GM23338 (cell line): ENCODE measurements around the gene PROSER1. TPM values are rescaled to one million over a fixed set of nuclear protein-coding genes. Genes with fewer than 3 reads are reported as not detected.

Source experiments
- ATAC-seq: fragments of 200-7000 bp; cut with Tn5 transposase; 3 replicates; pipeline ENCODE4 v1.9.1; 2020
- DNase-seq: peaks from one replicate; pipeline ENCODE4 v3.0.0-alpha.2; 2015; ENCODE audit warnings: low spot score
- H2AFZ ChIP-seq: fragments of 200-600 bp; sonication (generic); 2 replicates; pipeline ENCODE4 v1.8.0; 2016; ENCODE audit warnings: antibody characterized with exemption, mild to moderate bottlenecking, moderate library complexity
- H3F3A ChIP-seq: fragments of 200-600 bp; sonication (generic); replicated peaks from 2 replicates; pipeline ENCODE4 v1.8.0; 2017; ENCODE audit warnings: antibody characterized with exemption, mixed run types, low read depth
- H3K27ac ChIP-seq: fragments of 200-600 bp; sonication (generic); 2 replicates; pipeline ENCODE4 v1.6.1; 2016; ENCODE audit warnings: low read depth
- H3K27me3 ChIP-seq: fragments of 200-600 bp; sonication (generic); 2 replicates; pipeline ENCODE4 v1.8.0; 2016; ENCODE audit warnings: mild to moderate bottlenecking, mixed run types, moderate library complexity; ENCODE audit not compliant: insufficient read depth
- H3K36me3 ChIP-seq: fragments of 200-600 bp; sonication (generic); 2 replicates; pipeline ENCODE4 v1.8.0; 2016; ENCODE audit warnings: mild to moderate bottlenecking; ENCODE audit not compliant: insufficient read depth
- H3K4me1 ChIP-seq: fragments of 200-600 bp; sonication (generic); 2 replicates; pipeline ENCODE4 v1.8.0; 2016; ENCODE audit warnings: mild to moderate bottlenecking, moderate library complexity; ENCODE audit not compliant: insufficient read depth
- H3K4me2 ChIP-seq: fragments of 200-600 bp; sonication (generic); 2 replicates; pipeline ENCODE4 v1.7.1; 2017; ENCODE audit warnings: mixed run types
- H3K4me3 ChIP-seq: fragments of 200-600 bp; sonication (generic); 2 replicates; pipeline ENCODE4 v1.6.1; 2016; ENCODE audit warnings: mixed run types
- H3K79me2 ChIP-seq: fragments of 200-600 bp; sonication (generic); replicated peaks from 2 replicates; pipeline ENCODE4 v1.8.0; 2017; ENCODE audit warnings: mild to moderate bottlenecking; ENCODE audit not compliant: insufficient read depth
- H3K9me2 ChIP-seq: fragments of 200-600 bp; sonication (generic); 2 replicates; pipeline ENCODE4 v1.8.0; 2017; ENCODE audit not compliant: insufficient read depth
- H4K20me1 ChIP-seq: fragments of 200-600 bp; sonication (generic); replicated peaks from 2 replicates; pipeline ENCODE4 v1.8.0; 2017; ENCODE audit warnings: mild to moderate bottlenecking; ENCODE audit not compliant: insufficient read depth
- H3K27ac Mint-ChIP-seq: 2 replicates; pipeline ENCODE4 v1.8.0; 2020; ENCODE audit warnings: inconsistent platforms, mild to moderate bottlenecking, moderate library complexity, mixed read lengths
- H3K27me3 Mint-ChIP-seq: 3 replicates; pipeline ENCODE4 v1.8.0; 2022; ENCODE audit warnings: low read depth, mild to moderate bottlenecking, moderate library complexity, mixed read lengths, inconsistent platforms; ENCODE audit not compliant: insufficient read depth, poor library complexity
- H3K36me3 Mint-ChIP-seq: 3 replicates; pipeline ENCODE4 v1.8.0; 2021; ENCODE audit warnings: low read depth, mild to moderate bottlenecking, inconsistent platforms, moderate library complexity, mixed read lengths
- H3K4me1 Mint-ChIP-seq: 3 replicates; pipeline ENCODE4 v1.8.0; 2020; ENCODE audit warnings: mild to moderate bottlenecking, inconsistent platforms, mixed read lengths
- H3K4me3 Mint-ChIP-seq: 3 replicates; pipeline ENCODE4 v1.8.0; 2021; ENCODE audit warnings: moderate library complexity, mild to moderate bottlenecking, inconsistent platforms, mixed read lengths
- H3K9me3 Mint-ChIP-seq: 3 replicates; pipeline ENCODE4 v1.8.0; 2020; ENCODE audit warnings: moderate library complexity, mild to moderate bottlenecking, inconsistent platforms, mixed read lengths
- ETS1 ChIP-seq: IDR thresholded peaks from 2 replicates; pipeline ENCODE4 v1.6.1; 2016; ENCODE audit warnings: antibody characterized with exemption
- EZH2phosphoT487 ChIP-seq: fragments of 200-600 bp; sonication (generic); IDR thresholded peaks from one replicate; pipeline ENCODE4 v1.8.1; 2018; ENCODE audit warnings: antibody characterized with exemption; ENCODE audit not compliant: unreplicated experiment
- JUNB ChIP-seq: IDR thresholded peaks from one replicate; pipeline ENCODE4 v1.6.1; 2016; ENCODE audit warnings: antibody characterized with exemption; ENCODE audit not compliant: unreplicated experiment
- STAT1 ChIP-seq: IDR thresholded peaks from one replicate; pipeline ENCODE4 v1.6.1; 2016; ENCODE audit warnings: antibody characterized with exemption; ENCODE audit not compliant: unreplicated experiment
- ZNF114 ChIP-seq: fragments of 250-450 bp; sonication (Bioruptor Pico); IDR thresholded peaks from 2 replicates; pipeline ENCODE4 v1.5.0; 2020; ENCODE audit warnings: mild to moderate bottlenecking, moderate library complexity
- ZNF462 ChIP-seq: fragments of 250-450 bp; sonication (Bioruptor Pico); IDR thresholded peaks from 2 replicates; pipeline ENCODE4 v1.5.0; 2020; ENCODE audit warnings: mild to moderate bottlenecking, moderate library complexity
- polyA plus RNA-seq: library from polyadenylated mRNA; unstranded; fragments of >200 nt; fragmentation: Nextera tagmentation; extraction: Ambion mirVana; gene quantifications from 2 replicates; pipeline ENCODE4 v1.2.1, GENCODE V29; 2016
- total RNA-seq: library from RNA; depleted of rRNA; stranded (reverse); fragments of >200 nt; shearing (Covaris generic); gene quantifications from 2 replicates; pipeline ENCODE4 v1.2.3, GENCODE V29; 2014
- TF ChIP-seq, protein P1 (sequence below), 2 experiments: fragments of 200-600 bp in 1 of 2; sonication (generic) in 1 of 2; conservative IDR thresholded peaks; 2 replicates each; pipeline versions ENCODE4 v1.5.1 to v1.6.1; 2016 to 2017; ENCODE audit warnings: antibody characterized with exemption in 2 of 2, low read depth in 2 of 2, mild to moderate bottlenecking in 2 of 2, moderate library complexity in 1 of 2

PROSER1 gene
- total and polyA plus RNA-seq, 2 experiments from 2014 or later = 64.9 to 116 TPM

- TF ChIP-seq, protein P1, sequence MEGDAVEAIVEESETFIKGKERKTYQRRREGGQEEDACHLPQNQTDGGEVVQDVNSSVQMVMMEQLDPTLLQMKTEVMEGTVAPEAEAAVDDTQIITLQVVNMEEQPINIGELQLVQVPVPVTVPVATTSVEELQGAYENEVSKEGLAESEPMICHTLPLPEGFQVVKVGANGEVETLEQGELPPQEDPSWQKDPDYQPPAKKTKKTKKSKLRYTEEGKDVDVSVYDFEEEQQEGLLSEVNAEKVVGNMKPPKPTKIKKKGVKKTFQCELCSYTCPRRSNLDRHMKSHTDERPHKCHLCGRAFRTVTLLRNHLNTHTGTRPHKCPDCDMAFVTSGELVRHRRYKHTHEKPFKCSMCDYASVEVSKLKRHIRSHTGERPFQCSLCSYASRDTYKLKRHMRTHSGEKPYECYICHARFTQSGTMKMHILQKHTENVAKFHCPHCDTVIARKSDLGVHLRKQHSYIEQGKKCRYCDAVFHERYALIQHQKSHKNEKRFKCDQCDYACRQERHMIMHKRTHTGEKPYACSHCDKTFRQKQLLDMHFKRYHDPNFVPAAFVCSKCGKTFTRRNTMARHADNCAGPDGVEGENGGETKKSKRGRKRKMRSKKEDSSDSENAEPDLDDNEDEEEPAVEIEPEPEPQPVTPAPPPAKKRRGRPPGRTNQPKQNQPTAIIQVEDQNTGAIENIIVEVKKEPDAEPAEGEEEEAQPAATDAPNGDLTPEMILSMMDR (conservative IDR thresholded peaks at IDR 0.05; ENCODE audit: low read depth in 2 of 2) = peak in 1 of 2 experiments; percentile 33; a peak in 1 of 4 replicates
Measured at GRCh38 chr13:39073983-39074382, 36.1 kb upstream of the PROSER1 start (continued).

GRCh38 chr13:39072842-39073241 is 35.0 kb upstream of the PROSER1 start:
- no peak overlapping the region for H3K27ac ChIP-seq
- H3K27me3 ChIP-seq = no peaks in the 10 kb centered on the region
- H4K20me1 ChIP-seq = no peaks in the 10 kb centered on the region
- TF ChIP-seq EZH2phosphoT487 = no peak
- TF ChIP-seq STAT1 = no peak
- no peak for TF ChIP-seq ZNF462
- TF ChIP-seq JUNB = no peak
- TF ChIP-seq ETS1 = no peak
- TF ChIP-seq ZNF114 (CRISPR knock-in tag) = no peak
- no peak overlapping the region for H3K4me3 Mint-ChIP-seq
- ATAC-seq = no peak
- peaks cover 2% of the 10 kb centered on the region for H3K27me3 Mint-ChIP-seq
- no peaks in the 10 kb centered on the region for H3K79me2 ChIP-seq
- H3K36me3 Mint-ChIP-seq = no peaks in the 10 kb centered on the region
- no peaks in the 10 kb centered on the region for H3F3A ChIP-seq
- no peak for DNase-seq
- H3K9me3 Mint-ChIP-seq = no peaks in the 10 kb centered on the region
- H2AFZ ChIP-seq = no peak overlapping the region
- H3K36me3 ChIP-seq = no peaks in the 10 kb centered on the region
- no peak overlapping the region for H3K4me2 ChIP-seq
- H3K4me1 ChIP-seq = peaks cover 5% of the 10 kb centered on the region; the same call in 1 of the 2 replicates
- peaks cover 5% of the 10 kb centered on the region; the same call in 2 of the 3 replicates for H3K4me1 Mint-ChIP-seq
- no peak overlapping the region for H3K4me3 ChIP-seq
- peaks cover 10% of the 10 kb centered on the region; the same call in 1 of the 2 replicates for H3K9me2 ChIP-seq
- no peak overlapping the region for H3K27ac Mint-ChIP-seq
